Measurements from ENCODE around the gene YJU2.

Gene YJU2

DNA sequence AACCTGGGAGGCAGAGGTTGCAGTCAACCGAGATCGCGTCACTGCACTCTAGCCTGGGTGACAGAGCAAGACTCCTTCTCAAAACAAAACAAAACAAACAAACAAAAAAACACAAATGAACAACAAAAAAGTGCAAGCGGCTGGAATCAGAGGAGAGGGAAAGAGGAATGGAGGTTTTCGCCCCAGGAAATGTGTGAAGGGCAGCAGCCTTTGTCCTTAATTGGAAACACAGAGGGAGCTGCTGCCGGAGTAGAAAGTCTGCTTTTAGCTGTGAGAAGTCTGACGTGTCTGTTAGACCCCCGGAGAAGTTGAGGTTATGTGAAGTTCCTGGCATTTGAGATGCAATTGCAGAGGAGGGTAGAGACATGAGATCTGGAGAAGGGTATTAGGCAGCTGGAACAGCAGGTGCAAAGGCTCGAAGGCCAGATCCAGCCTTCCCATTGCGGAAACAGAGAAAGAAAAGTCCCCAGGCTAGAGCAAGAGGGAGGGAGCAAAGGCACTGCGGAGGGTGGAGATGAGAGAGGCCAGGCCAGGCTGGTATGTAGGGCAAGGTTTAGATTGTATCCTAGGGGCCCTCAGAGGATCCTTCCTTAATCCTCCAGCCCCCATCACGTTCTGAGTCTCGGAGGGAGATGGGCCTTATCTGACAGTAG, 54.8 kb downstream of the YJU2 start:
- DNase-seq, result no peak

DNA sequence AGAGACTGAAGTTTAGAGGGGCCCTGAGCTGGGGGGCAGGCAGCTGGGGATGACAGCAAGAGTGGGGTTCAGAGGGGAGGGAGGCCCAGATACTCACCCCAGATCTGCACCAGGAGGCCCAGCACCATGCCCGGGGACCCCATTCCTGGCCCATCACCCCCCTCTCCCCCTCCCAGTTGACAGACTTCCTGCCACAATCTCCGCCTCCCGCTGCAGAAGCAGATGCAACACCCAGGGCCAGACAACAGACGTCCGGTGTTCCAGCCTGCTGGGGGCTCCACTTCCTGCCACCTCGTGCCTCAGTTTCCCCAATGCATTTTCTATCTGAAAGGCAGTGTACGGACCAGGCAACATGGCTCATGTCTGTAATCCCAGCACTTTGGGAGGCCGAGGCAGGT, 55.4 kb downstream of the YJU2 start, which contains the start of gene TMIGD2:
TSS of gene TMIGD2 (minus strand) at position 147 of the 398 bp plus-strand sequence. CDS start at position 143, 4 bp downstream.
- DNase-seq, result no peak

DNA sequence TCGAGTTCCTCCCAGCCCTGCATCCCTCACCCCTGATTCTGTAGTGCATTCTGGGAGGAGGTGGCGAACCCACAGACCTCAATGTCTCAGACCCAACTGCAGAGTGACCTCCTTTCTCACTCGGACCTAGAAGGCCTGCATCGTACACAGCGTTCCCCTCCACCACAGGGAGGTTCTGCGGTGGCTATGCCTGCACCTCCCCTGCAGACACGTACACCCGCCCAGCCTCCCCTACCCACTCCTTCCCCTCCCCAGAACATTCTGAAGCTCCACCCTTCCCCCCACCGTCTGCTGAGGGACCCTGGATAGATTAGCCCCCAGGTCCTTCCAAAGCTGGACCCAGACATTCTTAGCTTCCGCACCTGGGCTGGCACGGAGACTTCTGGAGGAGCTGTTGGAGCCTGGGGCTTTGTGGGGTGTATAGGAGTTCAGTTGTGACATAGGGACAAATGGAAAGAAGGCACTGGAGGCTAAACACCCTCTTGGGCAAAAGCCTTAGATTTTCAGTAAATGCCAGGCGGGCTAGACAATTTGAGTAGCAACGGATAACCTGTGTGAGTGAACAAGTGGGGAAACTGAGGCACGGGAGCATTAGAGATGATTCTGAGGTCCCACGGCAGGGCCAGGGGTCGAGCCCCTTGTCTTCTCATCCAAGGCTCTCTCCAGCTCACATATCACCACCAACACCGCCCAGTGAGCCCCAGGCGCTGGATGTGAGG, 57.1 kb downstream of the YJU2 start:
- DNase-seq, result no peak

DNA sequence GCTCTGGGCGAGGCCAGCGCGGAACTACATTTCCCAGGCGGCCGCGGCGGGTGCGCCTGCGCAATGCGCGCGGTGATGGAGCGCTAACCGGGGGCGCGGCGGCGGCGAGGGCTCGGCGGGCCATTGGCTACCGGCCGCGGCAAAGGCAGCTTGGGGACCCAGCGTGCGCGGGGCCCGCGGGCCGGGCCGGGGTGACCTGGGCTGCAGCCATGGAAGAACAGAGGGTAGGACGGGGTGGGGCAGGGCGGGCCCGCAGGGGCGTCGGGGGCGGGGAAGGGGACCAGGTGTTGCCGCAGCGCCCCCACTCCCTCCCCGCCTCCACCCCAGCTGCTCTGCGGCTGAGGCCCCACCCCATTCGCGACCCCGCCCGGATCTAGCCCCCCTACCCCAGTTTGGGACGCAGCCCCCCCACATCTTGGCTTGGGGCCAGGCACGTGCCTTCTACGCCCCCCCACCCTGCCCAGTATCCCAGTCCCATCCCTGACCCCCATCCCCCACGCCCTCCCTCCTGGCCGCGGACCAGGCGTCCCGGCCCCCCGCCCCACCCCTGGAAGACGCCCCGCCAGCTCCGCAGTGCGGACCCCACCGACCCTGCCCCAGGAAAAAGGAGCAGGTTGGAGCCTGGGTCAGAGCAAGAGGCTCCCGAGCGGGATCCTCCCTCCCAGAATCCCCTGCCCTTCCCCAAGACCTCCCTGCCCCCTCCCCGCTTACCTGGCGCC, 57.8 kb downstream of the YJU2 start, which contains the start of gene FSD1:
TSS of gene FSD1 (plus strand) at position 61 of the 719 bp plus-strand sequence. CDS start at position 210, 149 bp downstream.
- peak; percentile 69 for DNase-seq

DNA sequence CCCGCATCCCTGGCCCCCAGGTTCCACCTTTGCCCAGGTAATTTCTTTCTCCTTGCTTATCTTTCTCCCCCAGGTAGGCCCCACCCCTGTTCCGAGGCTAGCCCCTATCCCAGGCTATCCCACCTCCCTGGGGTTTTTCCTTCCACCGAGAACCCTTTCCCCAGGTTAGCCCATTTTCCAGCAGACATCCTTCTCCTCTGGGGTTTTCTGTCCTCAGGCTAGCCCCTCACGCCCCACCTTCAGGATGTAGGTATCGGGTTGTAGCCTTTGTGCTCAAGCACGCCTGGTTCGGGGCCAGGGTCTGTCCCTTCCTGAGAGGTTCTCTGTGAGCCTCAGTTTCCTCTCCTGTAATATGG, 58.4 kb downstream of the YJU2 start:
- no peak for DNase-seq

DNA sequence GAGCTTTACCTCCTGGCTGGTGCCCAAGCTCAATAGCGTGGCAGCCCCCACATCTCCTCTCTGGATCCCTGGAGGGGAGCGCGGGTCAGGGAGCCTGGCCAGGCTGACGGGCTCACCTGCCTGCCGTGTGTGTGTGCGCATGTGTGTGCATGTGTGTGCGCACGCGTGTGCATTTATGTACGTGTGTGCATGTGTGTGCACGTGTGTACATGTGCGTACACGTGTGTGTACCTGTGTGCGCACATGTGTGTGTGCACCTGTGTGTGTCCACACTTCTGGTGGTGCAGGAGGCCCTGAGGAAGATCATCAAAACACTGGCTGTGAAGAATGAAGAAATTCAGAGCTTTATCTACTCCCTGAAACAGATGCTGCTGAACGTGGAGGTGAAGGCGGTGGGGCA, 58.8 kb downstream of the YJU2 start:
- DNase-seq, result no peak

DNA sequence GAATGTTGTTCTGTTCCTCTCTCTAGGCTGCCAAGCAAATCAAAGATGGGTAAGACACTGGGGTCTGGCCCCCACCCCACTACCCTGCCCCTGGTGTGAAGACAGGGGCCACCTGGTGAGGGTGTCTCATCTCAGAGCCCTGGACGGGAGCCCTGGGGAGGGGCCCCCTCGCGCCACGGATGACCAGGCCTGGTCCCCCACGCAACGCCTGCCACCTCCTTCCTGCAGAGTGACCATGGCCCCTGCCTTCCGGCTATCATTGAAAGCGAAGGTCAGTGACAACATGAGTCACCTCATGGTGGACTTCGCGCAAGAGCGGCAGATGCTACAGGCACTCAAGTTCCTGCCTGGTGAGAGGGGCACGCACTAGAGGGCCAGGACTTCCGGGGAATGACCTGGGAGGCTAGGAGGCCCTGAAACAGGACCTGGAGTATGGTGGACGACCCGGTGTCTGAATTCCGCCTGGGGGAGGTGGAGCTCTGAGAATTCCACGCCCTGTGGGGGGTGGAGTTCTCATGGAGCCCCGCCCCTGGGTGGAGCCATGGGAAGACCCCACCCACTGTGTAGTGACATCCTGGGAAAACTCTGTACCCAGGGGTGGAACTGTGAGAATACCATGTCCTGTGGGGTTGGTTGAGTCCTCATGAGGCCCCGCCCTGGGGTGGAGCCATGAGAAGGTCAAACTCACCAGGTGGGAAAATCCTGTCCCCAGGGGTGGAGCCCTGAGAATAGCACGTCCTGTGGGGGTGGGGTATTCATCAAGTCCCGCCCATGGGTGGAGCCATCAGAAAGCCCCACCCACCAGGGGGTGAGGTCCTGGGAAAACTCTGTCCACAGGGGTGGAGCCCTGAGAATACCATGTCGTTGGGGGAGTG, 63.6 kb downstream of the YJU2 start:
- DNase-seq, result no peak

DNA sequence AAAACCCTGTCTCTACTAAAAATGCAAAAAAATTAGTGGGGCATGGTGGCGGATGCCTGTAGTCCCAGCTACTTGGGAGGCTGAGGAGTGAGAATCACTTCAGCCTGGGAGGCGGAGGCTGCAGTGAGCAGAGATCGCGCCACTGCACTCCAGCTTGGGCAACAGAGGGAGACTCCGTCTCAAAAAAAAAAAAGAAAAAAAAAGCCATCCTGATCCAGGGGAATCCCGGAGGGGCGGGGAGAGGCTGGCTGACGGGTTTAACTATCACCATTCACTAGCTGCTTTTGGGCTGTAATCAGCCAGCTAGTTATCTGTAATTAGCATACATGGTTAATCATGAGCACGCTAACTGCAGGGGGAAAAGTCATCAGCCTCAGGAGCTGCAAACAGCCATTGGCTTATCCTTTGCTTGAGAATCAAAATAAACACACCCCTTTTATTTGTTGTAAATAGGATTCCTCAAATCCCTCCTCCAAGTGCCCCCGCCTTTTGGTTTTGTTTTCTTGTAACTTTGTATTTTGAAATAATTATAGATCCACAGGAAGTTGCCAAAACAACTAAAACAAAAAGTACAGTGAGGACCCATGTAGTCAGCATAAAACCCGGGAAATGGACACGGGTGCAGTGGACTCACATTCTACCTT, 67.1 kb downstream of the YJU2 start:
- DNase-seq, result no peak

DNA sequence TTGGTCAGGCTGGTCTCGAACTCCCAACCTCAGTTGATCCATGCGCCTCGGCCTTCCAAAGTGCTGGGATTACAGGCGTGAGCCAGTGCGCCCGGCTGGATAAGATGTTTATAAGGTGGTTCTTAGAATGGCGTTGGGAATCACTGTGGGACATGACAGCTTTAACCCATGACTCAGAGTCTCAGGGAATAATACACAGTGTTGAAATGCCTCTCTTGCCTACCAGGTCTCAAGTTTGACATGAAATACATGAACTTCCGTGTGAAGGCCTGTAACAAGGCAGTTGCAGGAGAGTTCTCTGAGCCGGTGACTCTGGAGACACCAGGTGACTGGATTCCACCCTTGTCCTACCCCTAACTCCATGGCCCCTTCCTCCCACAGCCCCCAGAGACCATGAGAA, 70.1 kb downstream of the YJU2 start:
- no peak for DNase-seq

DNA sequence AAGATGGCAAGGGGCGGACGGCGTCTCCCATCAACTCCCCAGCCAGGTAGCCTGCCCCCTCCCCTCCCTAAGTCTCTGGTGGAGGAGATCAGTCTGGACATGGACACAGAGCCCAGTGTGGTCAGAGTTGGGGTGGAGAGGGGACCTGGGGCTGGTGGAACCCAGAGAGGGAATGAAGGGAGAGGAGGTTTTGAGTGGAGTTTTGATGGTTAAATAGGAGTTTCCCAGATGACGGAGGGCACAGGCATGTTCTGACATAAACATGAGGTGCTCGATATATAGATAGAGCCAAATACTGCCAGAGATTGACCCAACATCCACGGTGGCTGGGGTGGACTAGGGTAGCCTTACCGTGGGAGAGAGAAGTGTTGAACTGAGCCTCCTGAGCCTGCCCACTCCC, 71.6 kb downstream of the YJU2 start:
- no peak for DNase-seq

Data from right forelimb (tissue), 1 donor.